HepG2 (cell line): ENCODE results near the gene GABRP. TPM values are rescaled to one million over a fixed set of nuclear protein-coding genes. Genes with fewer than 3 reads are reported as not detected.

Experiments
- ATAC-seq: fragments of 200-7000 bp; cut with Tn5 transposase; 3 replicates; pipeline ENCODE4 v1.9.1; 2020; ENCODE audit warnings: mild to moderate bottlenecking, moderate library complexity
- BruUV-seq: library from RNA; stranded (reverse); fragments of 400-500 nt; replicated peaks from 2 replicates; lab custom pipeline; 2021; lab: Mats Ljungman, UMichigan
- CTCF ChIA-PET: fragments of 300-600 bp; formaldehyde crosslinking; extraction: SDS; loops from one replicate; lab custom pipeline; 2021; ENCODE audit warnings: low total read pairs, inconsistent platforms, low intra/inter-chr PET ratio; lab: Yijun Ruan, JAX
- POLR2A ChIA-PET: fragments of 350-600 bp; sonication (Branson Sonifier 250); formaldehyde crosslinking; loops from one replicate; lab custom pipeline; 2020; ENCODE audit warnings: antibody characterized with exemption, inconsistent platforms; lab: Yijun Ruan, JAX
- DNase-seq: peaks from one replicate; pipeline ENCODE4 v3.0.0-alpha.2; 2015; ENCODE audit warnings: low spot score
- FAIRE-seq: peaks from 3 replicates; lab custom pipeline; 2011; peaks lifted over from hg19 to GRCh38; lab: Jason Lieb, UNC
- H2AFZ ChIP-seq: one replicate; pipeline ENCODE4 v1.6.1; 2011; ENCODE audit warnings: low read length, inconsistent platforms
- H3K27ac ChIP-seq: fragments of 300-600 bp; 3 replicates; pipeline ENCODE4 v1.8.0; 2011; ENCODE audit warnings: mixed run types, mild to moderate bottlenecking, mixed read lengths, low read length, inconsistent platforms; ENCODE audit not compliant: insufficient read depth; ENCODE audit errors: extremely low read length
- H3K27me3 ChIP-seq, 2 experiments: fragments of 200-600 bp in 1 of 2; 2 replicates in 1 of 2; 3 replicates in 1 of 2; pipeline versions ENCODE4 v1.6.0 to v1.8.0; 2011; ENCODE audit warnings: low read length in 2 of 2, mild to moderate bottlenecking in 2 of 2, moderate library complexity in 2 of 2, inconsistent platforms in 1 of 2; ENCODE audit not compliant: insufficient read depth in 2 of 2, control insufficient read depth in 1 of 2
- H3K36me3 ChIP-seq, 2 experiments: fragments of 200-600 bp in 1 of 2; replicated peaks in 1 of 2; 2 replicates in 1 of 2; 3 replicates in 1 of 2; pipeline versions ENCODE4 v1.5.1 to v1.8.0; 2011; ENCODE audit warnings: low read length in 2 of 2, inconsistent platforms in 1 of 2; ENCODE audit not compliant: insufficient read depth in 2 of 2, control insufficient read depth in 1 of 2
- H3K4me1 ChIP-seq: 2 replicates; pipeline ENCODE4 v1.5.1; 2012; ENCODE audit warnings: low read length, inconsistent platforms; ENCODE audit not compliant: insufficient read depth
- H3K4me2 ChIP-seq: 2 replicates; pipeline ENCODE4 v1.6.0; 2011; ENCODE audit warnings: low read depth, low read length, inconsistent platforms
- H3K4me3 ChIP-seq, 3 experiments: fragments of 200-600 bp in 1 of 3; sonication (generic), shearing (Covaris generic) in 1 of 3; replicated peaks in 1 of 3; 2 replicates each; pipeline ENCODE4 v1.5.1; 2011 to 2016; ENCODE audit warnings: low read length in 3 of 3, inconsistent platforms in 2 of 3, low read depth in 2 of 3, mild to moderate bottlenecking in 2 of 3, control low read depth in 1 of 3, mixed read lengths in 1 of 3; ENCODE audit not compliant: insufficient read depth in 1 of 3
- H3K79me2 ChIP-seq: one replicate; pipeline ENCODE4 v1.6.1; 2011; ENCODE audit warnings: low read length, inconsistent platforms; ENCODE audit not compliant: insufficient read depth
- H3K9ac ChIP-seq: 2 replicates; pipeline ENCODE4 v1.6.0; 2011; ENCODE audit warnings: mild to moderate bottlenecking, low read depth, low read length, inconsistent platforms; ENCODE audit not compliant: insufficient read depth
- H3K9me3 ChIP-seq: 2 replicates; pipeline ENCODE4 v1.5.1; 2012; ENCODE audit warnings: mild to moderate bottlenecking, low read length
- H4K20me1 ChIP-seq: 2 replicates; pipeline ENCODE4 v1.6.0; 2011; ENCODE audit warnings: inconsistent platforms, mild to moderate bottlenecking, low read length, moderate library complexity; ENCODE audit not compliant: insufficient read depth
- AGO1 ChIP-seq: fragments of 200-400 bp; formaldehyde crosslinking; IDR thresholded peaks from 2 replicates; pipeline ENCODE4 v1.6.1; 2017; ENCODE audit warnings: mild to moderate bottlenecking, low read depth, low read length, moderate library complexity; ENCODE audit not compliant: poor library complexity, severe bottlenecking
- DR1 ChIP-seq: sonication (generic); formaldehyde crosslinking; IDR thresholded peaks from 2 replicates; pipeline ENCODE4 v1.8.0; 2021; ENCODE audit warnings: mild to moderate bottlenecking, missing genetic modification reagents, inconsistent platforms
- GLI4 ChIP-seq: sonication (generic); formaldehyde crosslinking; IDR thresholded peaks from 2 replicates; pipeline ENCODE4 v1.5.1; 2020; ENCODE audit warnings: missing genetic modification reagents, mild to moderate bottlenecking, moderate library complexity, borderline replicate concordance
- KLF11 ChIP-seq: IDR thresholded peaks from 2 replicates; pipeline ENCODE4 v1.6.1; 2016; ENCODE audit warnings: missing compliant biosample characterization
- NCOA5 ChIP-seq: sonication (generic); formaldehyde crosslinking; IDR thresholded peaks from 2 replicates; pipeline ENCODE4 v1.4.0; 2020; ENCODE audit warnings: missing genetic modification reagents
- SCMH1 ChIP-seq: sonication (generic); formaldehyde crosslinking; IDR thresholded peaks from 2 replicates; pipeline ENCODE4 v1.9.0; 2021; ENCODE audit warnings: missing genetic modification reagents, mild to moderate bottlenecking, borderline replicate concordance
- TBP ChIP-seq: sonication (generic); formaldehyde crosslinking; IDR thresholded peaks from 2 replicates; pipeline ENCODE4 v1.5.0; 2020; ENCODE audit warnings: missing genetic modification reagents
- ZNF251 ChIP-seq: sonication (generic); formaldehyde crosslinking; IDR thresholded peaks from 2 replicates; pipeline ENCODE4 v1.9.0; 2021; ENCODE audit warnings: mild to moderate bottlenecking, missing genetic modification reagents
- ZNF329 ChIP-seq: sonication (generic); formaldehyde crosslinking; IDR thresholded peaks from 2 replicates; pipeline ENCODE4 v1.9.0; 2021; ENCODE audit warnings: low read depth, mild to moderate bottlenecking, missing genetic modification reagents
- ZNF383 ChIP-seq: sonication (generic); formaldehyde crosslinking; IDR thresholded peaks from 2 replicates; pipeline ENCODE4 v1.4.0; 2020; ENCODE audit warnings: missing genetic modification reagents, mild to moderate bottlenecking, borderline replicate concordance
- ZNF431 ChIP-seq: sonication (generic); formaldehyde crosslinking; IDR thresholded peaks from 2 replicates; pipeline ENCODE4 v1.9.0; 2022; ENCODE audit warnings: missing genetic modification reagents, low read depth, mild to moderate bottlenecking, borderline replicate concordance
- ZNF607 ChIP-seq: sonication (generic); formaldehyde crosslinking; IDR thresholded peaks from 2 replicates; pipeline ENCODE4 v1.5.1; 2020; ENCODE audit warnings: missing genetic modification reagents, mild to moderate bottlenecking, borderline replicate concordance
- ZNF629 ChIP-seq: sonication (generic); formaldehyde crosslinking; conservative IDR thresholded peaks from 2 replicates; pipeline ENCODE4 v1.5.0; 2020; ENCODE audit warnings: missing genetic modification reagents
- ZNF670 ChIP-seq: sonication (generic); formaldehyde crosslinking; IDR thresholded peaks from 2 replicates; pipeline ENCODE4 v1.8.0; 2022; ENCODE audit warnings: mild to moderate bottlenecking, missing genetic modification reagents, borderline replicate concordance
- WGBS: methylation state at CpG from one replicate; pipeline ENCODE4 v1.1.6; 2017; ENCODE audit warnings: low lambda C conversion rate; 5-methylcytosine and 5-hydroxymethylcytosine counted together
- in situ Hi-C: cut with HindIII; loops from 2 replicates; pipeline ENCODE4 v1.10.0; 2017; ENCODE audit warnings: low pct_unique_long_range_greater_than_20kb; ENCODE audit not compliant: extremely low pct_ligation_motif_present
- intact Hi-C: fragments of 100-400 bp; cut with micrococcal nuclease; formaldehyde crosslinking; loops from one replicate; pipeline ENCODE4 v1.10.0; 2022; ENCODE audit not compliant: unreplicated experiment
- polyA plus RNA-seq, 8 experiments: library from polyadenylated mRNA; depleted of rRNA in 3 of 8; stranded (reverse) in 7 of 8; unstranded in 1 of 8; fragments of >200 nt; fragmentation: Illumina TruSeq in 4 of 8; extraction: Trizol in 4 of 8; gene quantifications; 2 replicates each; pipeline versions ENCODE4 v1.2.1 to v1.2.3, GENCODE V29; 2011 to 2016; ENCODE audit warnings: low read depth in 4 of 8, missing spikeins in 1 of 8, mixed read lengths in 1 of 8; ENCODE audit not compliant: insufficient read depth in 1 of 8
- total RNA-seq, 5 experiments: library from RNA; depleted of rRNA; stranded (reverse); fragments of >200 nt; fragmentation: Illumina TruSeq; extraction: Trizol; gene quantifications; 2 replicates each; pipeline ENCODE4 v1.2.3, GENCODE V29; 2016; ENCODE audit warnings: low read depth in 1 of 5
- TF ChIP-seq, protein P1 (sequence below): sonication (generic); formaldehyde crosslinking; IDR thresholded peaks from 2 replicates; pipeline ENCODE4 v1.5.1; 2020; ENCODE audit warnings: missing genetic modification reagents, mild to moderate bottlenecking, borderline replicate concordance
- TF ChIP-seq, protein P2 (sequence below): sonication (generic); formaldehyde crosslinking; IDR thresholded peaks from 2 replicates; pipeline ENCODE4 v1.9.0; 2022; ENCODE audit warnings: low read depth, missing genetic modification reagents

GABRP gene
- total and polyA plus RNA-seq, 2 of the 13 experiments (the other 11 are each of a cell fraction or from before 2014, with no cell fraction given) = not detected

DNA sequence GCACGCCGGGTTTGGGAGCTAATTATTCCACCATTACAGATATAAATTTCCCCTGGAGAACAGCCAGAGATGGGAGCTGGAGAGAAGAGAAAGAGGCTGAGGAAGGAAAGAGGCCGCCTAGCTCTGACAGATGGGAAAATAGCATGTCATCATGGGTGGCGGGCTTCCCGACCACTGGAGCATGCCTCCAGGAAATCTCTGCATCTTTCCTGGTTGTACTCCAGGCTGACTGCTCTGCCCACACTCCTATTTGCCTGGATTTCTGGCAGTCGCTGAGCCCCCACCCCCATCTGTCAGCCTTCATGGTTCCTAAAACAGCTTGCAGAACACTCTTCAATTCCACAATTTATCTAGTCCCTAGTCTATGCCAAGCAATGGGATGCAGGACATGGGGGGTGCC, 14.3 kb upstream of the GABRP start:
- intact Hi-C loops (loop anchor here (5.0 kb wide), 1 partner anchor 213 kb away; no protein-coding TSS in a partner anchor), in situ Hi-C loops (no loop called here)
- H3K4me3 ChIP-seq = no peak overlapping the region
- H4K20me1 ChIP-seq = no peaks in the 10 kb centered on the region
- H3K9me3 ChIP-seq = no peaks in the 10 kb centered on the region
- 4% methylated on average over 6 of the region's 6 CpGs for WGBS
- ATAC-seq (no peak), FAIRE-seq (no peak), DNase-seq (no peak)
- no peak overlapping the region for H2AFZ ChIP-seq
- POLR2A ChIA-PET = no interaction called here
- no peaks in the 10 kb centered on the region for H3K79me2 ChIP-seq
- TF ChIP-seq ZNF607 (CRISPR knock-in tag) (no peak), SCMH1 (CRISPR knock-in tag) (no peak), ZNF670 (CRISPR knock-in tag) (no peak), AGO1 (no peak)
- TF ChIP-seq, protein P1, sequence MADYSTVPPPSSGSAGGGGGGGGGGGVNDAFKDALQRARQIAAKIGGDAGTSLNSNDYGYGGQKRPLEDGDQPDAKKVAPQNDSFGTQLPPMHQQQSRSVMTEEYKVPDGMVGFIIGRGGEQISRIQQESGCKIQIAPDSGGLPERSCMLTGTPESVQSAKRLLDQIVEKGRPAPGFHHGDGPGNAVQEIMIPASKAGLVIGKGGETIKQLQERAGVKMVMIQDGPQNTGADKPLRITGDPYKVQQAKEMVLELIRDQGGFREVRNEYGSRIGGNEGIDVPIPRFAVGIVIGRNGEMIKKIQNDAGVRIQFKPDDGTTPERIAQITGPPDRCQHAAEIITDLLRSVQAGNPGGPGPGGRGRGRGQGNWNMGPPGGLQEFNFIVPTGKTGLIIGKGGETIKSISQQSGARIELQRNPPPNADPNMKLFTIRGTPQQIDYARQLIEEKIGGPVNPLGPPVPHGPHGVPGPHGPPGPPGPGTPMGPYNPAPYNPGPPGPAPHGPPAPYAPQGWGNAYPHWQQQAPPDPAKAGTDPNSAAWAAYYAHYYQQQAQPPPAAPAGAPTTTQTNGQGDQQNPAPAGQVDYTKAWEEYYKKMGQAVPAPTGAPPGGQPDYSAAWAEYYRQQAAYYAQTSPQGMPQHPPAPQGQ = no peak
- CTCF ChIA-PET = no interaction called here
- peaks cover 1 to 5% of the 10 kb centered on the region in 2 experiments; a peak in 1 of 5 replicates for H3K27me3 ChIP-seq
- H3K4me2 ChIP-seq = no peak overlapping the region
- H3K36me3 ChIP-seq = no peaks in the 10 kb centered on the region
- no peaks in the 10 kb centered on the region for H3K4me1 ChIP-seq
- H3K27ac ChIP-seq = no peak overlapping the region
- no peak overlapping the region for H3K9ac ChIP-seq
- no TSS peak for BruUV-seq

DNA sequence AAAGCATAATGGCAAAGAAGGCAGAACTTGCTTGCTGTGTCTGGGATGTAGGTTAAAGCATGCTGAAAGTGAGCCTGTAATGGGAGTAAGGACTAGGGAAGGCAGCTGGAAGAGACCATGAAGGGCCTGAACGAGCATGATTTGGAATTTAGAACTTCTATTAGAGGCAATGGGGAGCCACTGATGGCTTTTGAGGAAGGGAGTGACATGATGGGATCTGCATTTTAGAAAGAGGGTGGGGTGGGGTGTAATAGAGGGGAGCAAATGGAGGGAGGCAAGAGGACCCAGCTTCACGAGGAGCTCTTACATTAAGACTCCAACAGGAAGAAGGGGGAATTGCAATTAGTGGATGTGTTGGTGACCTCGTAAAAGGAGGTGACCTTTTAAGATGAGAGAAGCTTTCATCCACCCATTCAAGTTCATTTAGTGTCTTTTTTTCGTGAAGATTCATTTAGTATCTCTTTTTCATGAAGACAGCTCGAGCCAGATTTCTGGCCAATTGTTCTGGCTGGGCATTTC, 13.6 kb upstream of the GABRP start:
- no peak overlapping the region for H3K4me2 ChIP-seq
- ATAC-seq (no peak), DNase-seq (no peak), FAIRE-seq (no peak)
- no peak overlapping the region for H3K27ac ChIP-seq
- no peak overlapping the region for H3K9ac ChIP-seq
- no TSS peak for BruUV-seq
- H3K27me3 ChIP-seq = peaks cover 1 to 5% of the 10 kb centered on the region in 2 experiments; a peak in 1 of 5 replicates
- intact Hi-C loops = loop anchor here (5.0 kb wide), 1 partner anchor 212 kb away; no protein-coding TSS in a partner anchor
- ChIA-PET POLR2A (no interaction called here), CTCF (no interaction called here)
- H3K4me1 ChIP-seq = no peaks in the 10 kb centered on the region
- no peak overlapping the region for H3K4me3 ChIP-seq
- H4K20me1 ChIP-seq = no peaks in the 10 kb centered on the region
- H3K79me2 ChIP-seq = no peaks in the 10 kb centered on the region
- no peak overlapping the region for H2AFZ ChIP-seq
- no peaks in the 10 kb centered on the region for H3K36me3 ChIP-seq
- no peaks in the 10 kb centered on the region for H3K9me3 ChIP-seq
- in situ Hi-C loops = no loop called here
- WGBS = 2% methylated on average over 5 of the region's 5 CpGs
- TF ChIP-seq KLF11 (no peak), GLI4 (no peak), TBP (CRISPR knock-in tag) (no peak), ZNF251 (no peak), DR1 (CRISPR knock-in tag) (no peak), ZNF383 (CRISPR knock-in tag) (no peak), NCOA5 (no peak), ZNF629 (no peak), ZNF431 (CRISPR knock-in tag) (no peak), ZNF329 (CRISPR knock-in tag) (no peak)
- TF ChIP-seq, protein P2, sequence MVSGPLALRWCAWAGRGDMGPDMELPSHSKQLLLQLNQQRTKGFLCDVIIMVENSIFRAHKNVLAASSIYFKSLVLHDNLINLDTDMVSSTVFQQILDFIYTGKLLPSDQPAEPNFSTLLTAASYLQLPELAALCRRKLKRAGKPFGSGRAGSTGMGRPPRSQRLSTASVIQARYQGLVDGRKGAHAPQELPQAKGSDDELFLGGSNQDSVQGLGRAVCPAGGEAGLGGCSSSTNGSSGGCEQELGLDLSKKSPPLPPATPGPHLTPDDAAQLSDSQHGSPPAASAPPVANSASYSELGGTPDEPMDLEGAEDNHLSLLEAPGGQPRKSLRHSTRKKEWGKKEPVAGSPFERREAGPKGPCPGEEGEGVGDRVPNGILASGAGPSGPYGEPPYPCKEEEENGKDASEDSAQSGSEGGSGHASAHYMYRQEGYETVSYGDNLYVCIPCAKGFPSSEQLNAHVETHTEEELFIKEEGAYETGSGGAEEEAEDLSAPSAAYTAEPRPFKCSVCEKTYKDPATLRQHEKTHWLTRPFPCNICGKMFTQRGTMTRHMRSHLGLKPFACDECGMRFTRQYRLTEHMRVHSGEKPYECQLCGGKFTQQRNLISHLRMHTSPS = no peak
